Ecto neural progenitor cell (in vitro differentiated cells): ENCODE measurements around the gene INHBE.
"Not testable (repeated sequence)": the region's sequence is repeated elsewhere in the genome, so short reads cannot be mapped to it uniquely, and the experiment has no call there.

ENCODE experiments used
- DNase-seq: peaks from one replicate; pipeline ENCODE4 v3.0.0-alpha.2; 2018; ENCODE audit warnings: low spot score

INHBE gene

DNA sequence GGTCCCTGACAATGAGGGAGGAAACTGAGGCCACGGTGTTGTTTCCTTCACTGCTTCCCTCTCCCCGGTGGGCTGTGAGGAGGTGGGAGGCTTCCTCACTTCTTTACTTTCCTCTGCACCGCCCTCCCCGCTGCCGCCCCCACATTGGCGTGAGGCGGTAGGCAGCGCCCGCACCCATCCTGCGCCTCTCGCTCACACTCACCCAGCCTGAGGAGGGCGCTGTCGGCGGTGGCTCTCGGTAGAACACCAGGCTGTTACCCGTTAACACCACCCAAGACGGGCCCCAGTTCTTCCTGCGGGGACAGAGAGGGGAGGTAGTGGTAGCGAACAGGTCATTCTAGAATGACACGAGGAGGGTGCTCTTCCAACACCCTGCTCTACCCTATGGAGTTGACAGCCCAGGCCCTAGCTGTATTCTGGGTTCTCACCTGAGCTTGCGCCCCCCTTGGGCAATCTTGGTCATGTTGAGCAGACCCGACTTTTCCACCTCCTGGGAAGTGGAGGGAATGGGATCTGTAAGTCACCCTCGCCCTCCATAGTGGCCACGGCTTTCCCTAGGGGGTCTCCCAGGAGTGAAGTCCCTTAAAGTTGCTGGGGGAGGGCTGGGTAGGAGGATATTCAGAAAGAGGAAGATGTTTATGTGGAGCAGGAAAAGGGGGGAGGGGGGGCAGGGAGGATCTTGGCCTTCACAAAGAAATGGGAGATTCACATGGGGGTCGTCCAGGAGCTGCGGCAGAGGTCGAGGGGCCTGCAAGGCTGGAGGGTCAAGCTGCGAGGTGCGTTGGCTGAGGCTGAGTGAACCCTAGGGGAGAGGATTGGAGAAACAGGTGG is 21.3 kb downstream of the INHBE start:
- DNase-seq: no peak

GRCh38 chr12:57476993-57477709 is 22.0 kb downstream of the INHBE start:
- no peak for DNase-seq

GRCh38 chr12:57477710-57478681 is 22.9 kb downstream of the INHBE start:
- DNase-seq: no peak

GRCh38 chr12:57479043-57479375 is 23.9 kb downstream of the INHBE start:
- DNase-seq: no peak

GRCh38 chr12:57479376-57480115 is 24.4 kb downstream of the INHBE start, which contains the start of gene ARHGAP9:
Gene ARHGAP9, minus strand, starts transcription at chr12:57479866. Its CDS starts 460 bp downstream, at chr12:57479406.
- DNase-seq: no peak

GRCh38 chr12:57481671-57482070 is 26.6 kb downstream of the INHBE start:
- no peak for DNase-seq

DNA sequence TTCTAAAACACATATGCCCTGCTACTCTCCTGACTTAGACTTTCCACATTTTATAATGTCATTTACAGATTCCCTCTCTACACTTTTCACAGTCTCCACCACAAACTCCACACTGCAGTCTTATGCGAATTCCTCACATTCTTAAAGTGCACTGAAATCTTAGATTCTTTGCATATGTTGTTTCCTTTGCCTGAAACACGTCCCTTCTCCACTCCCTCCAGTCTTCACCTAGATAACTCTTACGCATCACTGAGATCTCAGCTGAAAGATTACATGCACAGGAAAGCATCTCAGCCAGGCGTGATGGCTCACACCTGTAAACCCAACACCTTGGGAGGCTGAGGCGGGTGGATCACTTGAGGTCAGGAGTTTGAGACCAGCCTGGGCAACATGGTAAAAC is 28.4 kb downstream of the INHBE start:
- no peak for DNase-seq

DNA sequence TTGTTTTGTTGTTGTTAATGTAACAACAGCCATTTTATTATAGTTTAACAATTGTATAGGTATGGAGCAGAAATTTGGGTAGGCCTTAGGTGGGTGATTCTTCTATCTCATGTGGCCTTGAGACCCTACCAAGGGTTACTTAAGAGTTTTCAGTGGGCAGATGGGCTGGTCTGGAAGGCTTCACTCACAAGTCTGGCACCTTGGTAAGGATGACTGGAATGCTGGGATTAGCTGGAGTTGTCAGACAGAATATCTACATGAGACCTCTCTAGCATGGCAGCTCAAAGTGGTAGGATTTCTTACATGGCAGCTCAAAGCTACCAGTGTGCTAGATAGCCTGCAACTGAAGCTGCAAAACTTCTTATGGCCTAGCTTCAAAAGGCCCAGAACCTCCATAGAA is 30.6 kb downstream of the INHBE start:
- DNase-seq: no peak

DNA sequence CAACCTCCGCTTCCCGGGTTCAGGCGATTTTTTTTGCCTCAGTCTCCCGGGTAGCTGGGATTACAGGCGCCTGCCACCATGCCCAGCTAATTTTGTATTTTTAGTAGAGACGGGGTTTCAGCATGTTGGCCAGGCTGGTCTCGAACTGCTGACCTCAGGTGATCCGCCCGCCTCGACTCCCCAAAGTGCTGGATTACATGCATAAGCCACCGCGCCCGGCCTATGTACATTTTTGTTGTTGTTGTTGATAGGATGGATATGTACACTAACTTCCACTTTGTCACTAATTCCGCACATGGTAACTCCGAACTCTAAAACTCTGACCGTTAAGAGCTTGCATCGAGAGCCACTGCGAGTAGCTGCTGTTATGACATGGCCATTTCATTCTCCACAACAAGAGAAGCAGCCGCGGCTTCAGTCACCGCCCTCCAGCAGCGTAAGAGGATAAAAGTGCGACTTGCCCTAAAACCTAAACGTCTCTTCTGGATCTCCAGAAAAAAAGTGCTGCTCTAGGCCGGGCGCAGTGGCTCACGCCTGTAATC is 32.0 kb downstream of the INHBE start:
- no peak for DNase-seq

GRCh38 chr12:57487597-57488401 is 32.7 kb downstream of the INHBE start, which contains the start of gene MARS1:
Gene MARS1, plus strand, starts transcription at chr12:57488068. Its CDS starts 23 bp downstream, at chr12:57488091.
- DNase-seq: peak; percentile 96

DNA sequence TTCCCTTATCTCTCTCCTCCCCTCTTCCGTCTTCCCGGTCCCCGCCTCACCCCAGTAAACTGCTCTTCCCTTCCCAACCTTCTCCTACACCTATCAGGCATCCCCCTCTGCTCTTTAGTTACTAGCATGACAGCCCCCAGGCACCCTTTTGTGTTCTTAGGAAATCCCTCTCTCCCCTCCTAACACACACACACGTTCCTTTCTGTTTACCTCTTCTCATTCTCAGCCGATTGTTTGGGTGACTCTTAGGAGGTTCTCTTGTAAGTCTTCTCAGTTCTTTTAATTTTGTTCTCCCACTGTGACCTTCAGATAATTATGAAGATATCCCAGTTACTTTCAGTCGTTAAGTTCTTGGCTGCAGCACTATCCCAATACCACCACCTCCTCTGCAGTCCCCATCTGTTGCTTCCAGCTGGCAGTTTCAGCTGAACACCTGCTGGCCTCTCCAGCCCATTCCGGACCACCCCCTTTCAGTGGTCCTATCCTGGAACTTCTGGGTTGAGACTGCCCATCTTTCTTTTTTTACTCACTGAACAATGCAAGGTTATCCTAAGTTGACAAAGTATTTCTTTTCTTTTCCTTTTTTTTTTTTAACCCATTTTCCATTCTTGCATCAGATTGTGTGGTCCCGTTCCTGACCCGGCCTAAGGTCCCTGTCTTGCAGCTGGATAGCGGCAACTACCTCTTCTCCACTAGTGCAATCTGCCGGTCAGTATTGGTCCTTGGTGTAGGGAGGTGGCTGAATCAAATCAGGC is 33.5 kb downstream of the INHBE start:
- no peak for DNase-seq

DNA sequence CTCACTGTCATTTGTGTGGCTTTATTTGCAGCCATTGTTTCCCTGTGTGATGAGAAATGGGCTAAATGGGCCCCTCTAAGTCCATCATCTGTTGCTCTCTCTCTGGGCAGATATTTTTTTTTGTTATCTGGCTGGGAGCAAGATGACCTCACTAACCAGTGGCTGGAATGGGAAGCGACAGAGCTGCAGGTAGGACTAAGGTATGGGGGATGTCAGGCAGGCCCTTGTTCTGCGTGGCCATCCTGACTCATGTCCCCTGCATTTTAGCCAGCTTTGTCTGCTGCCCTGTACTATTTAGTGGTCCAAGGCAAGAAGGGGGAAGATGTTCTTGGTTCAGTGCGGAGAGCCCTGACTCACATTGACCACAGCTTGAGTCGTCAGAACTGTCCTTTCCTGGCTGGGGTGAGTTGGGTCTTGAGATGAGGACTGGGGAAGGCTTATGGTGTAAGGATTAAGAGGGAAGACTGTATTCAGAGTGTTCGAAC is 34.1 kb downstream of the INHBE start:
- DNase-seq: no peak

- DNase-seq: no peak
Measured at GRCh38 chr12:57490126-57490525, 35.0 kb downstream of the INHBE start.

GRCh38 chr12:57491393-57492280 is 36.5 kb downstream of the INHBE start:
- no peak for DNase-seq

GRCh38 chr12:57495051-57495701 is 40.1 kb downstream of the INHBE start:
- not testable (repeated sequence) for DNase-seq

DNA sequence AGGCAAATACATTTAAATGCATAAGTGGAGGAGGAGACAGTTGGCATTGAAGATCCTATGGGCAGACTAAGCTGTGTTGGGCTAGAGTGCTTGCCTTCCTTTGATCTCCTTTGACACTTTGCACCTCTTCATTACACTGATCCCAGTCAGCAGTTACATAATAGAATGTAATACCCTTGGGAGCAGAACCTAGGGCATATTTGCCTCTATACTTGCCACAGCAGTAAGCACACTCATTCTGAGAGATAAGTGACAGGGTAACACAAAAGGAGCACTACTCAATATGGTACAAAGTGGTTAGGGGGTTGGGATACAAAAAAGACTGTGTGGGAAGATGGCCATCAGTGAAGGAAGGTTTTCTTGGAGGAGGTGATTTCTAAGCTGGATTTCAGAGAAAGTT is 41.7 kb downstream of the INHBE start:
- DNase-seq: no peak

DNA sequence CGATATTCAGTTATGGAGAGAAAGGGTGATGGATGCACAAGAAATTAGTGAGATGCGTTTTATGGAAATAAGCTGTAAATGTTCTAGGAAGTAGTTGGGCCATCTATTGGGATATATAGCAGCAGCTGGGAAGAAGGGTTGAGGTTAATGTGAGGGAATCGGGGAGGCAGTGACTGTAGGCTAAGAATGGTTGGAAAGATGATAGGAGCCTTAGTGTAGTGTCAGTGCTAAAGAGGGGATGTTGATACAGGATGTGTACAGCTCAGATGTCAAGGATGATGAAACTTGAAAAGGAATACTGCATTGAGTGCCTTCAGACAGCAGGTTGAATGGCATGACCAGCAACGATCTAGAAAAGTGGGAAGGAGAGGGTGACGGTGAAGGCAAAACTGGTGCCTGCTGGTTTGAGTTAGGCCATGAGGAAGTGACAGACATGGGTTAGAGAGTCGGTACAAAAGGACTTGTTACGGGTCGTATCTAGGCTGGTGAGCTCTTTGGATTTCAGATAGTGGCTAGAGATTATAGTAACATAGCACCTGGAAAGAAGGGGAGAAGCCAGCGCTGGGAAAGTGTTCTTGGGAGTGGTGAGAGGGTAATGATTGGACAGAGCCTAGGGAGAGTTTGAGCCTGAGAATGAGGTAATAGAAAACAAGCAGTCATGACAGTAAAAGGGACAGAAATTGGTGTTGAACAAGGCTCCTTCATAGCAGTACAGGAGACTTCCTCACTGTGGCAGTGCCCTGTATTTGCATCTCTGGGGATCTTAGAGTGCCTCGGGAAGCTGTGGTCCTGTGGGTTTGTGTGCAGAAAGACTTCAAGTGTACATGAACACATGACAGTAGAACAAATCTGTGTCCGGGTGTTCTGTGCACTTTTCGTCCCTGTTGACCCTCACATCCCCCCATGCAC is 42.4 kb downstream of the INHBE start:
- DNase-seq: no peak
